GM12878 (cell line): ENCODE data around the gene BIN1. TPM values are rescaled to one million over a fixed set of nuclear protein-coding genes. Genes with fewer than 3 reads are reported as not detected.

Experiments
- ATAC-seq: fragments of 200-7000 bp; cut with Tn5 transposase; 3 replicates; pipeline ENCODE4 v1.9.1; 2020; ENCODE audit warnings: mild to moderate bottlenecking, moderate library complexity
- BruUV-seq: library from RNA; stranded (reverse); fragments of 400-500 nt; replicated peaks from 2 replicates; lab custom pipeline; 2021; lab: Mats Ljungman, UMichigan
- CTCF ChIA-PET: fragments of 300-600 bp; sonication (Branson Sonifier 250); formaldehyde crosslinking; extraction: SDS; loops from one replicate; lab custom pipeline; 2021; ENCODE audit warnings: inconsistent platforms; lab: Yijun Ruan, JAX
- POLR2A ChIA-PET: fragments of 350-600 bp; formaldehyde crosslinking; extraction: SDS; loops from one replicate; lab custom pipeline; 2021; ENCODE audit warnings: inconsistent platforms; lab: Charles Lee
- RAD21 ChIA-PET: fragments of 300-600 bp; sonication (Branson Sonifier 250); formaldehyde crosslinking; loops from one replicate; lab custom pipeline; 2023; ENCODE audit warnings: antibody characterized with exemption; ENCODE audit not compliant: unreplicated experiment; lab: Charles Lee
- SMC1A ChIA-PET: fragments of 300-600 bp; sonication (Branson Sonifier 250); formaldehyde crosslinking; loops from one replicate; lab custom pipeline; 2023; ENCODE audit not compliant: unreplicated experiment, uncharacterized antibody; lab: Charles Lee
- DNase-seq: peaks from one replicate; pipeline ENCODE4 v3.0.0-alpha.2; 2011; ENCODE audit warnings: low read depth, low spot score
- FAIRE-seq: peaks from 3 replicates; lab custom pipeline; 2011; peaks lifted over from hg19 to GRCh38; lab: Jason Lieb, UNC
- H2AFZ ChIP-seq: 2 replicates; pipeline ENCODE4 v1.6.0; 2011; ENCODE audit warnings: low read depth, low read length, control low read depth; ENCODE audit not compliant: control insufficient read depth
- H3K27ac ChIP-seq: 2 replicates; pipeline ENCODE4 v1.5.1; 2011; ENCODE audit warnings: control low read depth; ENCODE audit not compliant: control insufficient read depth, insufficient read depth
- H3K27me3 ChIP-seq, 2 experiments: replicated peaks in 1 of 2; 2 replicates each; pipeline versions ENCODE4 v1.6.0 to v1.6.1; 2011; ENCODE audit warnings: low read length in 1 of 2; ENCODE audit not compliant: control insufficient read depth in 2 of 2, insufficient read depth in 2 of 2
- H3K36me3 ChIP-seq, 2 experiments: 2 replicates each; pipeline ENCODE4 v1.5.1; 2011; ENCODE audit warnings: low read length in 1 of 2; ENCODE audit not compliant: control insufficient read depth in 2 of 2, insufficient read depth in 2 of 2
- H3K4me1 ChIP-seq: 2 replicates; pipeline ENCODE4 v1.6.1; 2011; ENCODE audit warnings: mild to moderate bottlenecking, low read length, moderate library complexity, mixed read lengths; ENCODE audit not compliant: control insufficient read depth, insufficient read depth
- H3K4me2 ChIP-seq: 2 replicates; pipeline ENCODE4 v1.6.0; 2011; ENCODE audit warnings: control low read depth; ENCODE audit not compliant: control insufficient read depth, insufficient read depth
- H3K4me3 ChIP-seq: fragments of 200-600 bp; sonication (generic); 2 replicates; pipeline ENCODE4 v1.5.1; 2016
- H3K79me2 ChIP-seq: 2 replicates; pipeline ENCODE4 v1.6.0; 2011; ENCODE audit warnings: low read length; ENCODE audit not compliant: control insufficient read depth, insufficient read depth
- H3K9ac ChIP-seq: 2 replicates; pipeline ENCODE4 v1.8.0; 2011; ENCODE audit warnings: low read length, control low read depth, mixed read lengths; ENCODE audit not compliant: control insufficient read depth, insufficient read depth
- H3K9me3 ChIP-seq: replicated peaks from 3 replicates; pipeline ENCODE4 v1.5.1; 2011; ENCODE audit warnings: mild to moderate bottlenecking, low read length; ENCODE audit not compliant: control insufficient read depth, insufficient read depth
- H4K20me1 ChIP-seq: 2 replicates; pipeline ENCODE4 v1.6.0; 2011; ENCODE audit not compliant: control insufficient read depth, insufficient read depth
- CBX5 ChIP-seq: sonication (generic); IDR thresholded peaks from 2 replicates; pipeline ENCODE4 v1.6.1; 2016; ENCODE audit warnings: low read depth, moderate library complexity, mild to moderate bottlenecking, inconsistent platforms
- CHD1 ChIP-seq: IDR thresholded peaks from 2 replicates; pipeline ENCODE4 v1.6.1; 2012; ENCODE audit warnings: low read depth, low read length, improper control_type of control experiment
- MXI1 ChIP-seq: fragments of 150-350 bp; IDR thresholded peaks from 2 replicates; pipeline ENCODE4 v1.6.1; 2011; ENCODE audit warnings: low read depth, mild to moderate bottlenecking, inconsistent platforms, low read length, improper control_type of control experiment
- NR2C1 ChIP-seq: fragments of 450-650 bp; IDR thresholded peaks from 2 replicates; pipeline ENCODE4 v1.6.1; 2017; ENCODE audit warnings: antibody characterized with exemption, mild to moderate bottlenecking, moderate library complexity
- NR2F1 ChIP-seq: fragments of 450-650 bp; conservative IDR thresholded peaks from 2 replicates; pipeline ENCODE4 v1.6.1; 2017; ENCODE audit warnings: mild to moderate bottlenecking
- PAX8 ChIP-seq: fragments of 450-650 bp; IDR thresholded peaks from 2 replicates; pipeline ENCODE4 v1.6.1; 2017; ENCODE audit warnings: mild to moderate bottlenecking, moderate library complexity
- TCF7 ChIP-seq: IDR thresholded peaks from 2 replicates; pipeline ENCODE4 v1.6.1; 2014; ENCODE audit warnings: antibody characterized with exemption, borderline replicate concordance
- WGBS: methylation state at CpG from one replicate; pipeline ENCODE4 v1.1.6; 2016; ENCODE audit warnings: low lambda C conversion rate; ENCODE audit not compliant: insufficient replicate concordance, insufficient coverage; ENCODE audit errors: missing lambda C conversion rate; 5-methylcytosine and 5-hydroxymethylcytosine counted together
- in situ Hi-C: fragments of 300-500 bp; cut with MboI; formaldehyde crosslinking; loops from 9 replicates; pipeline ENCODE4 v1.14.3; 2018; ENCODE audit warnings: mixed read lengths
- intact Hi-C: fragments of 100-400 bp; cut with micrococcal nuclease; formaldehyde crosslinking; loops from one replicate; pipeline ENCODE4 v1.14.2; 2022; ENCODE audit not compliant: unreplicated experiment
- polyA plus RNA-seq, 11 experiments: library from polyadenylated mRNA; depleted of rRNA in 4 of 11; unstranded in 6 of 11; stranded (reverse) in 5 of 11; fragments of >200 nt; fragmentation: Nextera tagmentation in 4 of 11; fragmentation: Illumina TruSeq in 1 of 11; extraction: Ambion mirVana in 4 of 11; extraction: Trizol in 1 of 11; gene quantifications; 1 replicate in 1 of 11; 2 replicates in 10 of 11; pipeline versions ENCODE4 v1.2.1 to v1.2.3, GENCODE V29; 2011 to 2016; ENCODE audit warnings: inconsistent platforms in 2 of 11, missing spikeins in 2 of 11, low read depth in 1 of 11
- total RNA-seq, 4 experiments: library from RNA; depleted of rRNA in 3 of 4; stranded (reverse); fragments of >200 nt in 3 of 4; fragmentation: Illumina TruSeq in 1 of 4; extraction: Trizol in 1 of 4; gene quantifications; 2 replicates each; pipeline versions ENCODE4 v1.2.1 to v1.2.3, GENCODE V29; 2013 to 2021
- TF ChIP-seq, protein P1 (sequence below): IDR thresholded peaks from 2 replicates; pipeline ENCODE4 v1.6.1; 2012; ENCODE audit warnings: low read depth, low read length, improper control_type of control experiment
- TF ChIP-seq, protein P2 (sequence below): fragments of 450-650 bp; IDR thresholded peaks from 2 replicates; pipeline ENCODE4 v1.6.1; 2017; ENCODE audit warnings: mild to moderate bottlenecking, moderate library complexity

The BIN1 gene
- total and polyA plus RNA-seq, 10 of the 15 experiments (the other 5 are each of a cell fraction or from before 2014, with no cell fraction given), result 0.32 to 21.3 (median 11.2) TPM

DNA sequence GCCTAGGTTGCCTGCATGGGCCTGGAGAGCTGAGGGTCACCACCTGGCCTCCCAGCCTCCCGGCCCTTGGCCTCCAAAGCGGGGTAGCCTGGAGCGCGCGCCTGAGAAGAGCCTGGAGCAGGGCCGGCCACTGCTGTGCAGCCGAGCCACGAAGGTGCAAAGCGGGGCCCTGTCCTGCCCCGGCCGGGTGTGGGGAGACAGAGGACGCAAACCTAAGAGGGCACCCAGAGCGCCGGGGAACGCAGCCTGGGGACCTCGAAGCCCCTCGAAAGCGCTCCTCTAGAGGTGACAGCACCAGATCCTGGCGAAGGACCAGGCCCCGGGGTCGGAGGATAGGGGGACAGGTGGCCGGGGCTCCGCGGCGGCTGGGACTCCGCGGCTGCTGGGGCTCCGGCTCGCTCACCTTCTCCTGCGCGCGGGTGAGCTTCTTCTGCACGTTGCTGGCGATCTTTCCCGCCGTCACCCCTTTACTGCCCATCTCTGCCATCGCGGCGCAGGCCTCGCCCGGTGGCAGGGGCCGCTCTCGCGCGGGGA, 430 bp downstream of the BIN1 start:
- SMC1A ChIA-PET, result interaction anchor here (0.8 to 1.6 kb wide), 3 partner anchors 10 to 39 kb away, joined by 3 to 6 read pairs (median 4); no protein-coding TSS in a partner anchor
- no peak overlapping the region for H3K9ac ChIP-seq

More for the DNA sequence above, 430 bp downstream of the BIN1 start:
- no peak overlapping the region for H3K27ac ChIP-seq
- FAIRE-seq (no peak), ATAC-seq (peak; percentile 42)
- H3K9me3 ChIP-seq, result no peaks in the 10 kb centered on the region
- in situ Hi-C loops, result no loop called here
- CTCF ChIA-PET, result interaction anchor here (1.2 kb wide), 1 partner anchor 22 kb away, joined by 3 read pairs; no protein-coding TSS in a partner anchor
- H2AFZ ChIP-seq, result peak overlapping the region; percentile 77
- POLR2A ChIA-PET, result interaction anchor here (0.5 kb wide), 1 partner anchor 21 kb away, joined by 3 read pairs; no protein-coding TSS in a partner anchor
- peak overlapping the region; percentile 77 for H3K4me3 ChIP-seq
- no peaks in the 10 kb centered on the region for H3K79me2 ChIP-seq
- intact Hi-C loops, result no loop called here
- 2% methylated on average over 35 of the region's 45 CpGs for WGBS
- peaks cover 7 to 8% of the 10 kb centered on the region in 2 experiments; a peak in 3 of 4 replicates for H3K27me3 ChIP-seq
- BruUV-seq, result no TSS peak
- H3K4me1 ChIP-seq, result 0 out of 2 replicates have a peak, but pooled peaks cover 3% of the 10 kb centered on the region
- no peaks in the 10 kb centered on the region for H4K20me1 ChIP-seq
- no peak for TF ChIP-seq MXI1
- no peak for TF ChIP-seq CBX5
- TF ChIP-seq NR2F1, result no peak
- TF ChIP-seq, protein P1, sequence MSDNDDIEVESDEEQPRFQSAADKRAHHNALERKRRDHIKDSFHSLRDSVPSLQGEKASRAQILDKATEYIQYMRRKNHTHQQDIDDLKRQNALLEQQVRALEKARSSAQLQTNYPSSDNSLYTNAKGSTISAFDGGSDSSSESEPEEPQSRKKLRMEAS, result no peak
- TF ChIP-seq TCF7, result no peak
- no peak for TF ChIP-seq PAX8
- TF ChIP-seq NR2C1, result no peak
- no peak for TF ChIP-seq CHD1
- TF ChIP-seq, protein P2, sequence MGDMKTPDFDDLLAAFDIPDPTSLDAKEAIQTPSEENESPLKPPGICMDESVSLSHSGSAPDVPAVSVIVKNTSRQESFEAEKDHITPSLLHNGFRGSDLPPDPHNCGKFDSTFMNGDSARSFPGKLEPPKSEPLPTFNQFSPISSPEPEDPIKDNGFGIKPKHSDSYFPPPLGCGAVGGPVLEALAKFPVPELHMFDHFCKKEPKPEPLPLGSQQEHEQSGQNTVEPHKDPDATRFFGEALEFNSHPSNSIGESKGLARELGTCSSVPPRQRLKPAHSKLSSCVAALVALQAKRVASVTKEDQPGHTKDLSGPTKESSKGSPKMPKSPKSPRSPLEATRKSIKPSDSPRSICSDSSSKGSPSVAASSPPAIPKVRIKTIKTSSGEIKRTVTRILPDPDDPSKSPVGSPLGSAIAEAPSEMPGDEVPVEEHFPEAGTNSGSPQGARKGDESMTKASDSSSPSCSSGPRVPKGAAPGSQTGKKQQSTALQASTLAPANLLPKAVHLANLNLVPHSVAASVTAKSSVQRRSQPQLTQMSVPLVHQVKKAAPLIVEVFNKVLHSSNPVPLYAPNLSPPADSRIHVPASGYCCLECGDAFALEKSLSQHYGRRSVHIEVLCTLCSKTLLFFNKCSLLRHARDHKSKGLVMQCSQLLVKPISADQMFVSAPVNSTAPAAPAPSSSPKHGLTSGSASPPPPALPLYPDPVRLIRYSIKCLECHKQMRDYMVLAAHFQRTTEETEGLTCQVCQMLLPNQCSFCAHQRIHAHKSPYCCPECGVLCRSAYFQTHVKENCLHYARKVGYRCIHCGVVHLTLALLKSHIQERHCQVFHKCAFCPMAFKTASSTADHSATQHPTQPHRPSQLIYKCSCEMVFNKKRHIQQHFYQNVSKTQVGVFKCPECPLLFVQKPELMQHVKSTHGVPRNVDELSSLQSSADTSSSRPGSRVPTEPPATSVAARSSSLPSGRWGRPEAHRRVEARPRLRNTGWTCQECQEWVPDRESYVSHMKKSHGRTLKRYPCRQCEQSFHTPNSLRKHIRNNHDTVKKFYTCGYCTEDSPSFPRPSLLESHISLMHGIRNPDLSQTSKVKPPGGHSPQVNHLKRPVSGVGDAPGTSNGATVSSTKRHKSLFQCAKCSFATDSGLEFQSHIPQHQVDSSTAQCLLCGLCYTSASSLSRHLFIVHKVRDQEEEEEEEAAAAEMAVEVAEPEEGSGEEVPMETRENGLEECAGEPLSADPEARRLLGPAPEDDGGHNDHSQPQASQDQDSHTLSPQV, result no peak
- TF ChIP-seq, all 136 proteins: peak for 0
- RAD21 ChIA-PET, result interaction anchor here (0.9 to 2.5 kb wide), 5 partner anchors 19 to 442 kb away, joined by 3 to 9 read pairs (median 4); no protein-coding TSS in a partner anchor
- DNase-seq, result no peak
- Histone ChIP-seq H3K36me3 (no peaks in the 10 kb centered on the region), H3K4me2 (peak overlapping the region; percentile 85)
